Measurements from ENCODE around the gene TUBA1C. TPM values are rescaled to one million over a fixed set of nuclear protein-coding genes. Genes with fewer than 3 reads are reported as not detected.

TUBA1C gene
- total and polyA plus RNA-seq, 2 of the 8 experiments (the other 6 are each of a cell fraction or from before 2014, with no cell fraction given): 504 to 3,101 TPM

GRCh38 chr12:49305762-49306510 lies 41.1 kb downstream of the TUBA1C start:
- H3K4me1 ChIP-seq (replicated peaks in 1 of 4; ENCODE audit: control insufficient read depth in 3 of 4, insufficient read depth in 4 of 4, low read length in 3 of 4): no peaks in the 10 kb centered on the region
- TF ChIP-seq KDM5A (IDR thresholded peaks at IDR 0.05; ENCODE audit: low read length) (no peak), ASH2L (IDR thresholded peaks at IDR 0.05; ENCODE audit: low read length) (no peak)
- TF ChIP-seq, protein P1, sequence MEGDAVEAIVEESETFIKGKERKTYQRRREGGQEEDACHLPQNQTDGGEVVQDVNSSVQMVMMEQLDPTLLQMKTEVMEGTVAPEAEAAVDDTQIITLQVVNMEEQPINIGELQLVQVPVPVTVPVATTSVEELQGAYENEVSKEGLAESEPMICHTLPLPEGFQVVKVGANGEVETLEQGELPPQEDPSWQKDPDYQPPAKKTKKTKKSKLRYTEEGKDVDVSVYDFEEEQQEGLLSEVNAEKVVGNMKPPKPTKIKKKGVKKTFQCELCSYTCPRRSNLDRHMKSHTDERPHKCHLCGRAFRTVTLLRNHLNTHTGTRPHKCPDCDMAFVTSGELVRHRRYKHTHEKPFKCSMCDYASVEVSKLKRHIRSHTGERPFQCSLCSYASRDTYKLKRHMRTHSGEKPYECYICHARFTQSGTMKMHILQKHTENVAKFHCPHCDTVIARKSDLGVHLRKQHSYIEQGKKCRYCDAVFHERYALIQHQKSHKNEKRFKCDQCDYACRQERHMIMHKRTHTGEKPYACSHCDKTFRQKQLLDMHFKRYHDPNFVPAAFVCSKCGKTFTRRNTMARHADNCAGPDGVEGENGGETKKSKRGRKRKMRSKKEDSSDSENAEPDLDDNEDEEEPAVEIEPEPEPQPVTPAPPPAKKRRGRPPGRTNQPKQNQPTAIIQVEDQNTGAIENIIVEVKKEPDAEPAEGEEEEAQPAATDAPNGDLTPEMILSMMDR (IDR thresholded peaks at IDR 0.05; ENCODE audit: control extremely low read depth in 1 of 3, insufficient read depth in 1 of 3, low read depth in 1 of 3, low read length in 3 of 3): no peak
- no peak for DNase-seq (ENCODE audit: low read depth in 1 of 2, low spot score in 2 of 2)
- H2AFZ ChIP-seq (ENCODE audit: low read length): no peak overlapping the region
- no peak overlapping the region for H3K14ac ChIP-seq (ENCODE audit: insufficient read length)
- WGBS, 2 experiments (ENCODE audit: extremely low coverage in 1 of 2, insufficient coverage in 1 of 2, insufficient read length in 1 of 2, insufficient replicate concordance in 2 of 2, low coverage in 1 of 2, low lambda C conversion rate in 2 of 2, missing lambda C conversion rate in 1 of 2): 76% methylated on average over 6 of the region's 6 CpGs; no CpG with 5 or more reads in 1 of the 2 experiments
- H3K27ac ChIP-seq (ENCODE audit: low read depth, low read length): no peak overlapping the region
- H2AK5ac ChIP-seq (ENCODE audit: low read depth, low read length): no peak overlapping the region
- H3K79me1 ChIP-seq (ENCODE audit: low read depth, low read length): no peaks in the 10 kb centered on the region
- no peak for FAIRE-seq
- CTCF ChIA-PET (ENCODE audit: partially characterized antibody): interaction anchor here (1.4 to 6.3 kb wide), 6 partner anchors 11 to 53 kb away, joined by 3 to 30 read pairs (median 16); partner anchors contain the start of gene PRPH
- no peak overlapping the region for H3K4me3 ChIP-seq (ENCODE audit: extremely low read depth in 1 of 4, insufficient read depth in 2 of 4, low read depth in 3 of 4, low read length in 4 of 4)
- H3K4me2 ChIP-seq (ENCODE audit: insufficient read depth in 1 of 2, low read depth in 2 of 2, low read length in 2 of 2): no peak overlapping the region
- H2BK15ac ChIP-seq (ENCODE audit: low read length): no peak overlapping the region
- no peaks in the 10 kb centered on the region for H3K23me2 ChIP-seq (ENCODE audit: low read depth, low read length)
- H4K20me1 ChIP-seq (replicated peaks in 1 of 2; ENCODE audit: control insufficient read depth in 1 of 2, insufficient read depth in 2 of 2, low read length in 2 of 2): no peaks in the 10 kb centered on the region
- H3K9me3 ChIP-seq (ENCODE audit: insufficient read depth in 2 of 2, low read depth in 1 of 2, low read length in 1 of 2): no peaks in the 10 kb centered on the region
- no peak overlapping the region for H3K9ac ChIP-seq (replicated peaks in 1 of 4; ENCODE audit: extremely low read depth in 1 of 4, low read depth in 3 of 4, low read length in 3 of 4)
- no peak overlapping the region for H2BK120ac ChIP-seq (replicated peaks; ENCODE audit: low read depth, low read length)
- H3K36me3 ChIP-seq (ENCODE audit: control insufficient read depth in 2 of 4, insufficient read depth in 4 of 4, low read length in 3 of 4): no peaks in the 10 kb centered on the region
- H4K91ac ChIP-seq (replicated peaks; ENCODE audit: insufficient read length, low read length): no peak overlapping the region
- H3K56ac ChIP-seq (replicated peaks; ENCODE audit: insufficient read length, low read depth, low read length): no peak overlapping the region
- H4K8ac ChIP-seq (ENCODE audit: extremely low read depth, insufficient read depth, low read length): no peak overlapping the region
- no peak overlapping the region for H4K5ac ChIP-seq (ENCODE audit: insufficient read length, low read depth, low read length)
- no peak overlapping the region for H2BK20ac ChIP-seq (ENCODE audit: low read length)
- no peak overlapping the region for H3K18ac ChIP-seq (ENCODE audit: extremely low read depth, low read length)
- H3K4ac ChIP-seq (replicated peaks; ENCODE audit: insufficient read length, low read depth, low read length): no peak overlapping the region
- H2BK5ac ChIP-seq (ENCODE audit: low read depth, low read length): no peak overlapping the region
- POLR2A ChIA-PET (ENCODE audit: partially characterized antibody): interaction anchor here (0.9 to 2.2 kb wide), 2 partner anchors 15 to 40 kb away, joined by 3 to 6 read pairs; no protein-coding TSS in a partner anchor
- H2BK12ac ChIP-seq (ENCODE audit: low read depth, low read length): no peak overlapping the region
- H3K27me3 ChIP-seq (replicated peaks in 1 of 4; ENCODE audit: control insufficient read depth in 3 of 4, extremely low read depth in 1 of 4, insufficient read depth in 3 of 4, low read length in 3 of 4): no peaks in the 10 kb centered on the region; a peak in 4 of 7 replicates
- no peak overlapping the region for H3K23ac ChIP-seq (ENCODE audit: insufficient read length)
- H3K79me2 ChIP-seq (ENCODE audit: control insufficient read depth in 1 of 2, insufficient read depth in 2 of 2, low read length in 2 of 2): no peaks in the 10 kb centered on the region

Data from H1 (cell line).